Measurements from ENCODE around the gene CS. TPM values are rescaled to one million over a fixed set of nuclear protein-coding genes. Genes with fewer than 3 reads are reported as not detected.

The CS gene
- total RNA-seq, 2 experiments from 2014 or later: 139 to 145 TPM

DNA sequence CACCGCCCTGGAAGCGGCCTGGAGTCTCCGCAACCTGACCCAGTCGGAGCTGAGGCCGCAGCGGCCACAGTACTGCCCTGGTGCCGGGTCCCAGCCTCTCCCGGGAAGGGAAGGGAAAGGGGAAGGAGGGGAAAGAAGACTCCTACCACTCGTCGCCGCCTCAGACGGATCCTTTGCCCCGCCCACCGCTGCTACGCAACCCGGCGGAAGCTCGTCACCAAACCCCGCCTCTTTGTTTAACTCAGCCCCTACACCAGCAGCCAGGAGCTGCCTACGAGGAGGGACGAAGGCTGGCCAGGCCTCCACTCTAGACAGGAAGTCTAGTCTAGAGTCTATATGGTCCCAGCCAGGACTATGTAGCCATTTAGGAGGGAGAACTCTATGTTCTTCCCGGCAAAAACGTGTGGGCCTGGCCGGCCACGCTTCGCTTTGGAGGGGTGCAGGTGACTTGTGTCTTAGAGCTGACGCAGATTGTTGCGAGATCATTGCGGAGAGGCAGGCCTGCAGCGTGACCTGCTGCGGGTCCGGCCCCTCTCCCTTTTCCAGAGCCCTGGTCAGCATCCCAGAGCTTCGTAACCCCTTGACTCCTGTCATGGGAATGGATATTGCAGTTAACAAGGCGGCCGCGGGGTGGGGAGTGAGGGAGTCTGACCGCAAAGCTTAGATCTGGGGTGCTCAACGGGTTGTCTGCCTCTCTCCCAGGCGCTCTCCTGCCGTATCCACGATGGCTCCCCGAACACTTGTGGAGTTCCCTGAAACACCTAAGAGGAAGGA, 78.2 kb downstream of the CS start, which contains the start of gene RNF41:
Gene RNF41 (minus strand): TSS at position 166 of the 774 bp plus-strand sequence. CDS start 7,875 bp downstream, outside the sequence.
- peaks cover 21% of the 10 kb centered on the region for H3K36me3 Mint-ChIP-seq (ENCODE audit: low read depth)
- no peak for TF ChIP-seq CTCF (IDR thresholded peaks at IDR 0.05)
- Histone ChIP-seq H3K4me3 (ENCODE audit: low read length) (peak within 1 kb of the TSS; percentile 83), H3K36me3 (ENCODE audit: insufficient read depth, low read length) (peaks cover 4% of the 10 kb centered on the region), H3K27ac (ENCODE audit: low read depth in 1 of 2, low read length in 2 of 2) (peak within 1 kb of the TSS; percentile 97 to 98), H3K27me3 (ENCODE audit: control insufficient read depth in 1 of 2, insufficient read depth in 2 of 2, low read length in 2 of 2) (no peaks in the 10 kb centered on the region), H3K4me1 (ENCODE audit: insufficient read depth, low read length) (peaks cover 56% of the 10 kb centered on the region), H3K9me3 (ENCODE audit: control insufficient read depth in 1 of 2, insufficient read depth in 1 of 2, low read length in 2 of 2) (no peaks in the 10 kb centered on the region)
- ChIA-PET CTCF (interaction anchor here (0.7 to 4.8 kb wide), 10 partner anchors 16 to 175 kb away, joined by 3 to 31 read pairs (median 8); partner anchors contain the start of genes ANKRD52, COQ10A, SMARCC2 and ZC3H10), POLR2A (interaction anchor here (0.6 to 4.1 kb wide), 39 partner anchors 11 to 503 kb away, joined by 3 to 62 read pairs (median 5); partner anchors contain the start of genes ANKRD52, CNPY2, COQ10A and DNAJC14)
- peak within 1 kb of the TSS; percentile 98 for H3K4me3 Mint-ChIP-seq
- H3K27ac Mint-ChIP-seq: peak within 1 kb of the TSS; percentile 100
- H3K4me1 Mint-ChIP-seq (ENCODE audit: low read depth): peaks cover 48% of the 10 kb centered on the region
- ATAC-seq (ENCODE audit: poor library complexity) (peak; percentile 80), DNase-seq (peak; percentile 83 to 97 (median 90))
- H3K27me3 Mint-ChIP-seq: no peaks in the 10 kb centered on the region
- H3K9me3 Mint-ChIP-seq: no peaks in the 10 kb centered on the region
- intact Hi-C loops (cut with DNase I, micrococcal nuclease): loop anchor here (5.0 to 10.0 kb wide), 2 partner anchors 35 to 177 kb away; partner anchors contain the start of genes ANKRD52 (in 1 of the 2) and RPS26 (in 1 of the 2)

Other genes starting within 250 kb of the CS start
- under 1 TPM; 0.22 to 0.47 TPM for gene ERBB3, start 220.2 kb downstream of the CS start, total RNA-seq
- 10 to 100 TPM; 51.0 to 61.0 TPM for gene PA2G4, start 195.8 kb downstream of the CS start, total RNA-seq
- gene RPL41, start 183.7 kb downstream of the CS start, total RNA-seq: 1,000 to 10,000 TPM; 5,865 to 5,989 TPM
- gene ZC3H10, start 182.1 kb downstream of the CS start, total RNA-seq: 1 to 10 TPM; 6.3 to 8.9 TPM
- gene ESYT1, start 172.1 kb downstream of the CS start, total RNA-seq: 10 to 100 TPM; 88.5 to 90.3 TPM
- 1 to 10 TPM; 6.2 to 6.4 TPM for gene MYL6B, start 147.7 kb downstream of the CS start, total RNA-seq
- 100 to 1,000 TPM; 670 to 673 TPM for gene MYL6, start 142.0 kb downstream of the CS start, total RNA-seq
- gene SMARCC2, start 110.8 kb downstream of the CS start, total RNA-seq: 100 to 1,000 TPM; 104 to 109 TPM
- 10 to 100 TPM; 28.0 to 32.4 TPM for gene RNF41, start 78.4 kb downstream of the CS start, total RNA-seq
- 1 to 10 TPM; 7.6 to 9.1 TPM for gene NABP2, start 76.0 kb downstream of the CS start, total RNA-seq
- under 1 TPM in 1 of 2 experiments, not detected in 1; 0.33 TPM for gene SLC39A5, start 70.3 kb downstream of the CS start, total RNA-seq
- 10 to 100 TPM; 23.9 to 30.8 TPM for gene ANKRD52, start 41.9 kb downstream of the CS start, total RNA-seq
- gene COQ10A, start 33.4 kb downstream of the CS start, total RNA-seq: 10 to 100 TPM; 27.6 to 29.2 TPM
- 10 to 100 TPM; 30.5 to 33.4 TPM for gene CNPY2, start 15.7 kb upstream of the CS start, total RNA-seq
- gene PAN2, start 33.7 kb upstream of the CS start, total RNA-seq: 100 to 1,000 TPM; 104 to 107 TPM
- gene IL23A, start 38.6 kb upstream of the CS start, total RNA-seq: 10 to 100 TPM; 25.2 to 27.5 TPM
- 100 to 1,000 TPM; 114 to 125 TPM for gene STAT2, start 59.8 kb upstream of the CS start, total RNA-seq
- gene APOF, start 62.5 kb upstream of the CS start, total RNA-seq: not detected
- gene TIMELESS, start 149.1 kb upstream of the CS start, total RNA-seq: 1 to 10 TPM; 3.0 to 3.1 TPM
- gene MIP, start 154.3 kb upstream of the CS start, total RNA-seq: not detected
- 1 to 10 TPM; 7.4 to 7.9 TPM for gene SPRYD4, start 168.2 kb upstream of the CS start, total RNA-seq
- 1 to 10 TPM; 1.6 to 2.2 TPM for gene GLS2, start 187.8 kb upstream of the CS start, total RNA-seq
- 10 to 100 TPM in 1 of 2 experiments, 1 to 10 TPM in 1; 5.1 to 10.8 TPM for gene RBMS2, start 221.5 kb upstream of the CS start, total RNA-seq

Data from CD4-positive, alpha-beta T cell (primary cell).